Mammary epithelial cell (primary cell): Measurements from ENCODE around the gene SLC11A1.

Experiments
- CTCF ChIP-seq, 2 donors: IDR thresholded peaks in 1 of 2; conservative IDR thresholded peaks in 1 of 2; 2 replicates each; pipeline ENCODE4 v1.5.1; 2011 to 2012; ENCODE audit warnings: inconsistent platforms in 2 of 2, low read length in 2 of 2, mild to moderate bottlenecking in 2 of 2, control low read depth in 1 of 2, low read depth in 1 of 2; ENCODE audit not compliant: insufficient read depth in 1 of 2; ENCODE audit errors: extremely low read depth in 1 of 2
- EZH2 ChIP-seq: IDR thresholded peaks from 2 replicates; pipeline ENCODE4 v1.6.1; 2012; ENCODE audit warnings: low read length, inconsistent platforms, borderline replicate concordance

- TF ChIP-seq CTCF (conservative IDR thresholded peaks at IDR 0.05 in 1 of 2, IDR thresholded peaks at IDR 0.05 in 1 of 2; ENCODE audit: extremely low read depth in 1 of 2, insufficient read depth in 1 of 2, low read depth in 1 of 2, low read length in 2 of 2) = no peak
- TF ChIP-seq EZH2 = no peak
These were observed 37.6 kb downstream of the SLC11A1 start for GRCh38 chr2:218419630-218420216.
